Keratinocyte (primary cell): Measurements from ENCODE around the gene SRGN. TPM values are rescaled to one million over a fixed set of nuclear protein-coding genes. Genes with fewer than 3 reads are reported as not detected.

ENCODE experiments used
- DNase-seq: peaks from one replicate; pipeline ENCODE4 v3.0.0-alpha.2; 2011; ENCODE audit warnings: low read depth, missing footprints, low spot score
- FAIRE-seq: peaks from 2 replicates; lab custom pipeline; 2011; peaks lifted over from hg19 to GRCh38; lab: Jason Lieb, UNC
- H2AFZ ChIP-seq: 2 replicates; pipeline ENCODE4 v1.6.0; 2012; ENCODE audit warnings: low read length, control low read depth, inconsistent platforms; ENCODE audit not compliant: control insufficient read depth
- H3K27ac ChIP-seq: 2 replicates; pipeline ENCODE4 v1.5.1; 2011; ENCODE audit warnings: low read length; ENCODE audit not compliant: control insufficient read depth, insufficient read depth
- H3K27me3 ChIP-seq: 3 replicates; pipeline ENCODE4 v1.6.0; 2011; ENCODE audit warnings: low read length; ENCODE audit not compliant: control insufficient read depth, insufficient read depth; ENCODE audit errors: extremely low read depth
- H3K36me3 ChIP-seq, 2 experiments: 2 replicates in 1 of 2; 3 replicates in 1 of 2; pipeline ENCODE4 v1.5.1; 2011; ENCODE audit warnings: low read length in 2 of 2, mild to moderate bottlenecking in 1 of 2; ENCODE audit not compliant: control insufficient read depth in 2 of 2, insufficient read depth in 2 of 2; ENCODE audit errors: extremely low read depth in 1 of 2
- H3K4me1 ChIP-seq: 3 replicates; pipeline ENCODE4 v1.5.1; 2011; ENCODE audit warnings: low read length; ENCODE audit not compliant: control insufficient read depth, insufficient read depth; ENCODE audit errors: extremely low read depth
- H3K4me2 ChIP-seq: 3 replicates; pipeline ENCODE4 v1.6.0; 2011; ENCODE audit warnings: low read depth, low read length; ENCODE audit not compliant: control insufficient read depth, insufficient read depth; ENCODE audit errors: extremely low read depth
- H3K4me3 ChIP-seq, 3 experiments: fragments of 200-600 bp in 1 of 3; sonication (generic) in 1 of 3; 2 replicates in 2 of 3; 3 replicates in 1 of 3; pipeline ENCODE4 v1.5.1; 2011 to 2016; ENCODE audit warnings: low read length in 3 of 3, mild to moderate bottlenecking in 3 of 3, control low read depth in 2 of 3, inconsistent platforms in 1 of 3, low read depth in 1 of 3, mixed read lengths in 1 of 3, mixed run types in 1 of 3, moderate library complexity in 1 of 3; ENCODE audit not compliant: control insufficient read depth in 2 of 3, insufficient read depth in 2 of 3; ENCODE audit errors: extremely low read depth in 1 of 3
- H3K79me2 ChIP-seq: 2 replicates; pipeline ENCODE4 v1.6.0; 2012; ENCODE audit warnings: low read length; ENCODE audit not compliant: control insufficient read depth, insufficient read depth
- H3K9ac ChIP-seq: 3 replicates; pipeline ENCODE4 v1.6.0; 2011; ENCODE audit warnings: low read length; ENCODE audit not compliant: control insufficient read depth, insufficient read depth; ENCODE audit errors: extremely low read depth
- H3K9me1 ChIP-seq: 3 replicates; pipeline ENCODE4 v1.6.0; 2011; ENCODE audit warnings: low read length; ENCODE audit not compliant: control insufficient read depth, insufficient read depth; ENCODE audit errors: extremely low read depth
- H3K9me3 ChIP-seq: 2 replicates; pipeline ENCODE4 v1.5.1; 2012; ENCODE audit warnings: low read depth, low read length; ENCODE audit not compliant: control insufficient read depth
- H4K20me1 ChIP-seq: 3 replicates; pipeline ENCODE4 v1.6.0; 2011; ENCODE audit warnings: low read length; ENCODE audit not compliant: control insufficient read depth, insufficient read depth; ENCODE audit errors: extremely low read depth
- EZH2 ChIP-seq: IDR thresholded peaks from one replicate; pipeline ENCODE4 v1.6.1; 2012; ENCODE audit warnings: inconsistent platforms, mild to moderate bottlenecking, low read length, moderate library complexity
- dilution Hi-C: fragments of 300-500 bp; cut with MboI; formaldehyde crosslinking; loops from one replicate; pipeline ENCODE4 v1.7.0; 2020; ENCODE audit warnings: low sequenced_read_pairs; ENCODE audit not compliant: extremely low pct_ligation_motif_present
- polyA plus RNA-seq, 5 experiments: library from polyadenylated mRNA; depleted of rRNA in 3 of 5; stranded (reverse) in 3 of 5; stranded (forward) in 1 of 5; unstranded in 1 of 5; fragments of >200 nt; gene quantifications; 1 replicate in 1 of 5; 2 replicates in 3 of 5; 3 replicates in 1 of 5; pipeline versions ENCODE4 v1.2.1 to v1.2.3, GENCODE V29; 2011 to 2012; ENCODE audit warnings: missing spikeins in 2 of 5, low read depth in 1 of 5, low replicate concordance in 1 of 5
- TF ChIP-seq, protein P1 (sequence below), 3 experiments: IDR thresholded peaks in 1 of 3; conservative IDR thresholded peaks in 1 of 3; optimal IDR thresholded peaks in 1 of 3; 2 replicates in 2 of 3; 3 replicates in 1 of 3; pipeline versions ENCODE3 to v1.5.1; 2011; ENCODE audit warnings: low read length in 3 of 3, mild to moderate bottlenecking in 3 of 3, moderate library complexity in 2 of 3, control low read depth in 1 of 3, inconsistent platforms in 1 of 3; ENCODE audit not compliant: insufficient read depth in 2 of 3; ENCODE audit errors: extremely low read depth in 1 of 3

SRGN gene
- polyA plus RNA-seq, 1 donor (not counting 4 experiments of a cell fraction or from before 2014, with no cell fraction given), result 2.1 TPM

DNA sequence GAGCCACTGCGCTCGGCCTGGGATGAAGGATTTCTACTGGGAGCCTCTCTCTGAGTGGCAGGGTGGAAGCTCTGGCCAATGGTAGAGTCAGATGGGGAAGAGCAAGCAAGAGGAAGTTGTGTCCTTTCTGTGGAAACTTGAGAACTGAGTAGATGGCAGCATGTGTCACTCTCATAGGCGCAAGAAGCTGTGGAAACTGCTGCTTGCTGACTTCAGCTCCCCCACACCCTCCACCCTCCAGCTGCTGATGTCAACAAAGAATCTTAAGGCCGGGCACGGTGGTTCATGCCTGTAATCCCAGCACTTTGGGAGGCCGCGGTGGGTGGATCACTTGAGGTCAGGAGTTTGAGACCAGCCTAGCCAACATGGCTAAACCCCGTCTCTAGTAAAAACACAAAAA lies 39.8 kb upstream of the SRGN start:
- H3K27ac ChIP-seq, result no peak overlapping the region
- no peak for FAIRE-seq
- no peak overlapping the region for H2AFZ ChIP-seq

DNA sequence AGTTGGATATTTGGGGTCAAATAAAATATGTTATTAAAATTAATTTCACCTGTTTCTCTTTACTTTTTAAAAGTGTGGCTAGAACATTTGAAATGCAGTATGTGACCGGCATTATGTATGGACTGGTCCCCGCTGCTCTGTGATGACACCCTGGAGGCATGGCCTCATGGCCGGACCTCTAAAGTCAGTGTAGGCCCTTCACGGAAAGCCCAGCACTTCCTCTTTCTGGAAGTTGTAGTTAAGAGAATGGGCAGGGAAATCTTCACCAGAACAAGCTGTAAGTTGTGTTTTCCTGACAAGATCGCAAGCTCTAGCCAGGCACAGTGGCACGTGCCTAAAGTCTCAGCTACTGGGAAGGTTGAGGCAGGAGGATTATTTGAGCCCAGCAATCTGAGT lies 38.3 kb upstream of the SRGN start:
- Histone ChIP-seq H3K4me1 (peaks cover 22% of the 10 kb centered on the region), H3K4me2 (no peak overlapping the region), H3K27me3 (no peaks in the 10 kb centered on the region), H2AFZ (no peak overlapping the region), H3K4me3 (no peak overlapping the region), H3K79me2 (no peaks in the 10 kb centered on the region), H3K36me3 (no peaks in the 10 kb centered on the region), H3K9me3 (no peaks in the 10 kb centered on the region), H3K9me1 (no peaks in the 10 kb centered on the region), H4K20me1 (no peaks in the 10 kb centered on the region), H3K9ac (no peak overlapping the region), H3K27ac (no peak overlapping the region)
- no peak for TF ChIP-seq EZH2
- TF ChIP-seq, protein P1, sequence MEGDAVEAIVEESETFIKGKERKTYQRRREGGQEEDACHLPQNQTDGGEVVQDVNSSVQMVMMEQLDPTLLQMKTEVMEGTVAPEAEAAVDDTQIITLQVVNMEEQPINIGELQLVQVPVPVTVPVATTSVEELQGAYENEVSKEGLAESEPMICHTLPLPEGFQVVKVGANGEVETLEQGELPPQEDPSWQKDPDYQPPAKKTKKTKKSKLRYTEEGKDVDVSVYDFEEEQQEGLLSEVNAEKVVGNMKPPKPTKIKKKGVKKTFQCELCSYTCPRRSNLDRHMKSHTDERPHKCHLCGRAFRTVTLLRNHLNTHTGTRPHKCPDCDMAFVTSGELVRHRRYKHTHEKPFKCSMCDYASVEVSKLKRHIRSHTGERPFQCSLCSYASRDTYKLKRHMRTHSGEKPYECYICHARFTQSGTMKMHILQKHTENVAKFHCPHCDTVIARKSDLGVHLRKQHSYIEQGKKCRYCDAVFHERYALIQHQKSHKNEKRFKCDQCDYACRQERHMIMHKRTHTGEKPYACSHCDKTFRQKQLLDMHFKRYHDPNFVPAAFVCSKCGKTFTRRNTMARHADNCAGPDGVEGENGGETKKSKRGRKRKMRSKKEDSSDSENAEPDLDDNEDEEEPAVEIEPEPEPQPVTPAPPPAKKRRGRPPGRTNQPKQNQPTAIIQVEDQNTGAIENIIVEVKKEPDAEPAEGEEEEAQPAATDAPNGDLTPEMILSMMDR (optimal IDR thresholded peaks at IDR 0.05 in 1 of 3, IDR thresholded peaks at IDR 0.05 in 1 of 3, conservative IDR thresholded peaks at IDR 0.05 in 1 of 3; ENCODE audit: extremely low read depth in 1 of 3, insufficient read depth in 2 of 3, low read length in 3 of 3), result no peak
- DNase-seq, result no peak
- FAIRE-seq, result no peak
- dilution Hi-C loops, result no loop called here

More for the DNA sequence above, 39.8 kb upstream of the SRGN start:
- Histone ChIP-seq H3K79me2 (no peaks in the 10 kb centered on the region), H3K9ac (no peak overlapping the region), H3K9me3 (no peaks in the 10 kb centered on the region), H3K4me2 (no peak overlapping the region), H3K27me3 (no peaks in the 10 kb centered on the region), H3K9me1 (no peaks in the 10 kb centered on the region), H4K20me1 (no peaks in the 10 kb centered on the region), H3K36me3 (no peaks in the 10 kb centered on the region), H3K4me3 (no peak overlapping the region), H3K4me1 (peaks cover 22% of the 10 kb centered on the region)
- no peak for TF ChIP-seq EZH2
- TF ChIP-seq, protein P1 (optimal IDR thresholded peaks at IDR 0.05 in 1 of 3, IDR thresholded peaks at IDR 0.05 in 1 of 3, conservative IDR thresholded peaks at IDR 0.05 in 1 of 3; ENCODE audit: extremely low read depth in 1 of 3, insufficient read depth in 2 of 3, low read length in 3 of 3), result no peak
- DNase-seq, result no peak
- dilution Hi-C loops, result no loop called here
